NCI-H1694 (cell line): Measurements from ENCODE around the gene COX17.

ENCODE experiments used
- DNase-seq: peaks from one replicate; lab custom pipeline; 2025; lab: John Stamatoyannopoulos, UW

Gene COX17

GRCh38 chr3:119620899-119621298, 56.3 kb downstream of the COX17 start:
- DNase-seq: no peak
